Stimulated activated CD8-positive, alpha-beta memory T cell treated with anti-CD3 and anti-CD28 coated beads, Interleukin-2, amount 100 ng/mL, for 1 hour (primary cell): ENCODE measurements around the gene LRPAP1.

Experiments
- DNase-seq, 2 donors: peaks; one replicate each; pipeline ENCODE4 v3.0.0-alpha.2; 2020; ENCODE audit warnings: low read depth in 2 of 2

LRPAP1 gene

GRCh38 chr4:3500111-3500510 lies 32.1 kb downstream of the LRPAP1 start:
- no peak for DNase-seq

- DNase-seq: no peak
Measured at GRCh38 chr4:3499710-3500109, 32.5 kb downstream of the LRPAP1 start.

- no peak for DNase-seq
Measured at GRCh38 chr4:3498901-3499510, 33.2 kb downstream of the LRPAP1 start.

- no peak for DNase-seq
Measured at GRCh38 chr4:3498407-3498806, 33.8 kb downstream of the LRPAP1 start.

GRCh38 chr4:3497523-3498389 lies 34.5 kb downstream of the LRPAP1 start:
- no peak for DNase-seq

GRCh38 chr4:3497095-3497494 lies 35.1 kb downstream of the LRPAP1 start:
- DNase-seq: no peak

GRCh38 chr4:3496021-3496420 lies 36.2 kb downstream of the LRPAP1 start:
- DNase-seq: no peak

GRCh38 chr4:3495204-3495975 lies 36.8 kb downstream of the LRPAP1 start:
- DNase-seq: no peak

- no peak for DNase-seq
Measured at GRCh38 chr4:3494462-3494871, 37.8 kb downstream of the LRPAP1 start.

GRCh38 chr4:3493720-3494461 lies 38.3 kb downstream of the LRPAP1 start:
- DNase-seq: no peak

- no peak for DNase-seq
Measured at GRCh38 chr4:3492741-3493719, 39.2 kb downstream of the LRPAP1 start.

GRCh38 chr4:3491681-3492405 lies 40.4 kb downstream of the LRPAP1 start:
- no peak for DNase-seq

GRCh38 chr4:3489451-3489962 lies 42.7 kb downstream of the LRPAP1 start:
- DNase-seq: no peak

- DNase-seq: no peak
Measured at GRCh38 chr4:3488820-3489219, 43.4 kb downstream of the LRPAP1 start.

- DNase-seq: no peak
Measured at GRCh38 chr4:3487861-3488260, 44.4 kb downstream of the LRPAP1 start.

- DNase-seq: no peak
Measured at GRCh38 chr4:3486541-3487540, 45.4 kb downstream of the LRPAP1 start.

GRCh38 chr4:3485886-3486540 lies 46.2 kb downstream of the LRPAP1 start:
- DNase-seq: no peak
